ENCODE data around the gene RNF183. TPM values are rescaled to one million over a fixed set of nuclear protein-coding genes. Genes with fewer than 3 reads are reported as not detected.

Gene RNF183
- total RNA-seq, 2 donors from 2014 or later = 0.34 to 0.69 TPM

DNA sequence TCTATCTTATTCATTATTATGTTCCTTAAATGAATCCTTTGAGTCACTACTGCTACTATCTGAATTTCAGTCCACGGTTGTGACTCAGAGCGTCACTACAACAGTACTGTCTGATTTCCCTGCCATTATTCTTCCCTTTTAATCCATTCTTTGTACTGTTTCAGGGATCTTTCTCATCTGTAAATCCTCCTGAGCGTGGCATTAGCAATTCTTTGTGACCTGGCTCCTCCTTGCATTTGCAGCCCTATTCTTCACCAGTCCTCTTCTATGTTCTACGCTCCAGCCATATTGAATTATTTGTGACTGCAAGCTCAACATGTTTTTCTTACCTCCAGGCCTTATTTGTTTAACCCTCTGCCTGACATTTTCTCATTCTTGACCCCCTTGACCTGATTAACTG is 21.8 kb downstream of the RNF183 start:
- no peaks in the 10 kb centered on the region for H3K27me3 Mint-ChIP-seq (ENCODE audit: low read depth)
- no peak overlapping the region for H3K4me3 Mint-ChIP-seq
- H3K36me3 Mint-ChIP-seq (ENCODE audit: insufficient read depth in 2 of 2) = peaks cover 15 to 59% of the 10 kb centered on the region in 2 donors
- H3K27ac Mint-ChIP-seq = peak overlapping the region; percentile 78
- H3K9me3 Mint-ChIP-seq = no peaks in the 10 kb centered on the region
- ATAC-seq (replicated peaks in 1 of 2) (no peak), DNase-seq (no peak)
- peaks cover 26% of the 10 kb centered on the region for H3K4me1 Mint-ChIP-seq (ENCODE audit: low read depth)

DNA sequence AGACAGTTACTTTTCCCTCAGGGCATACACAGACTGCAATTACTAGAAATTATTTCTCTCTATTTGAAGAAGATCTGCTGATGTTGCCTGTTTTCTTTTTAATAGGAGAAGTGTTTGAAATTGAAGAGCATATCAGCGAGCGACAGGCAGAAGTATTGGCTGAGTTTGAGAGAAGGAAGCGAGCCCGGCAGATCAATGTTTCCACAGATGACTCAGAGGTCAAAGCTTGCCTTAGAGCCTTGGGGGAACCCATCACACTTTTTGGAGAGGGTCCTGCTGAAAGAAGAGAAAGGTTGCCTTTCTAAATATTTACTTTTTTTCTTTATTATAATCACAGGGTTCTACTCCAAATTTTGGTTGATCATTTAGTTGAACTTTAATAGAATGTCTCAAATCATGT is 24.3 kb downstream of the RNF183 start:
- peaks cover 15 to 47% of the 10 kb centered on the region in 2 donors for H3K36me3 Mint-ChIP-seq (ENCODE audit: insufficient read depth in 2 of 2)
- DNase-seq (no peak), ATAC-seq (replicated peaks in 1 of 2) (no peak)
- peaks cover 26% of the 10 kb centered on the region for H3K4me1 Mint-ChIP-seq (ENCODE audit: low read depth)
- peak overlapping the region in 1 of 2 donors; percentile 49 for H3K4me3 Mint-ChIP-seq
- peak overlapping the region; percentile 72 for H3K27ac Mint-ChIP-seq
- H3K9me3 Mint-ChIP-seq = no peaks in the 10 kb centered on the region
- no peaks in the 10 kb centered on the region for H3K27me3 Mint-ChIP-seq (ENCODE audit: low read depth)

DNA sequence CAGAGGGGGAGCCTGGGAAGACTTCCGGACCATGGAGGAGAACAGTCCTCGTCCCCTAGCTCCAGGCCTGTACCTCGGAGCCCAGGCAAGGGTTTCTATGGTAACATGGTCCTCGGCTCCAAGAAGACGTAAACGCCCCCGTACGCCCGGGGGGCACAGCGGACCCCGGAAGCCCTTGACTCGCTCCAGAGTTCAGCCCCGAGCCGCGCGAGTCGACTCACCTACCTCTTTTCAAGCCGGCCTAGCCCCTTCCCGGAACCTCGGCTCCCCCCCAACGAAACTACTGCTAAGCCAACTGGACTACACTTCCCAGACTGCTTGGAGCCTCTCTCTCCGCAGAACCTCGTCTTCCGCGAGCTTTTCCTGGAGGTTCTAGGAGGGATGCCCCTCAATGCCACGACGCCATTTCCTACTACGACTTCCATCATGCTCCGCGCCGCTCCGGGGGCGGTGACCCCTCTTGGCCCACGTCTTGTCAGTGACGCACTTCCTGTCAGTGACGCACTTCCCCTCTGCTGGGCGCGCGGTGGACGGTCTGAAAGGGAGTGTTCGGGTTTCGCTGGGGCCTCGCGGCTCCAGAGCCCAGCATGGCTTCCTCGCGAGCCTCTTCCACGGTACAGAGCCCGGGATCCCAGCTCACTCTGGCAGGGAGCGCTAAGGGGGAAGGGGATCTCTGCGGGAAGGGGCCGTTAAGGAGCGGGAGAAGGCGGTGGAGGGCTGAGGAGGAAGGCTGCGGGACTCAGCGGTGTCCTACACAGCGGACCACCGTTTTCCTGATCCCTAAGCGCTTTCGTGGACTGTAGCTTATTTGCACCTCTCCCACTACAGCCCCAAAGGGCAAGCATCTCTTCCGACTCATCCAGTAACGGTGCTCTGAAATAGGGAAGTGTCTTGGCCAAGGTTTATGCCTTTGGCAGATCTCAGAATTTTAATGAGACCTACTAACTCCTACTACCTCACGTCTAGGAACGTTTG is 27.7 kb downstream of the RNF183 start, which contains the start of the genes CDC26 and PRPF4:
Gene CDC26, minus strand, starts transcription at position 416 of the 975 bp plus-strand sequence. CDS start 3,065 bp downstream, outside the sequence.
Gene PRPF4, plus strand, starts transcription at position 502 of the 975 bp plus-strand sequence. Its CDS starts 86 bp downstream, at position 588.
- Mint-ChIP-seq H3K36me3 (ENCODE audit: insufficient read depth in 2 of 2) (peaks cover 15 to 25% of the 10 kb centered on the region in 2 donors), H3K9me3 (no peaks in the 10 kb centered on the region), H3K4me1 (ENCODE audit: low read depth) (peaks cover 26% of the 10 kb centered on the region), H3K27ac (no peak within 1 kb of the TSS), H3K27me3 (ENCODE audit: low read depth) (no peaks in the 10 kb centered on the region), H3K4me3 (no peak within 1 kb of the TSS)
- DNase-seq = peak; percentile 96 to 97
- ATAC-seq (replicated peaks in 1 of 2) = peak; percentile 98

- DNase-seq = peak; percentile 31 to 58
- no peaks in the 10 kb centered on the region for H3K9me3 Mint-ChIP-seq
- H3K27ac Mint-ChIP-seq = no peak overlapping the region
- peaks cover 23% of the 10 kb centered on the region for H3K4me1 Mint-ChIP-seq (ENCODE audit: low read depth)
- H3K4me3 Mint-ChIP-seq = no peak overlapping the region
- peak; percentile 26 to 36 for ATAC-seq (replicated peaks in 1 of 2)
- H3K36me3 Mint-ChIP-seq (ENCODE audit: insufficient read depth in 2 of 2) = peaks cover 13 to 22% of the 10 kb centered on the region in 2 donors
- H3K27me3 Mint-ChIP-seq (ENCODE audit: low read depth) = no peaks in the 10 kb centered on the region
Observed at GRCh38 chr9:113274474-113275156, 28.6 kb downstream of the RNF183 start.

DNA sequence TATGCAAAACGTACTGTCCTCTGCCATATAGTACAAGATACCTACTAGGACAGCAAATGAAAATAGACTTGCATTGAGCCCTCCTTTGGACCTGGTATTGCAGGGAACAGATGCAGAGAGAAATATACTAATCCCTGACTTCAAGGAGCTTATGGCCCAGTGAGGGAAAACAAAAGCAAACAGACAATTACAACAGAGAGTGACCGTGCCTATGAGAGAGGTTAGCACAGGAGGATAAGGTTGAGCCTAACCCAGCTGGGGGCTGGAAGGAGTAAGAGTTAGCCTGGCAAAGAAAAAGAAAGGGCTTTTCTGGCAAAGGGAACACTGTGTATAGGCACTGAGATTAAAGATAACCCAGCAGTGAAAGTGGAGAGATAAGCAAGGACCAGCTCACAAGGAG is 33.3 kb downstream of the RNF183 start:
- Mint-ChIP-seq H3K4me3 (peak overlapping the region in 1 of 2 donors; percentile 39), H3K36me3 (ENCODE audit: insufficient read depth in 2 of 2) (peaks cover 14 to 27% of the 10 kb centered on the region in 2 donors), H3K27me3 (ENCODE audit: low read depth) (no peaks in the 10 kb centered on the region), H3K4me1 (ENCODE audit: low read depth) (peaks cover 24% of the 10 kb centered on the region), H3K9me3 (no peaks in the 10 kb centered on the region), H3K27ac (peak overlapping the region; percentile 77)
- no peak for DNase-seq
- ATAC-seq (replicated peaks in 1 of 2) = no peak

DNA sequence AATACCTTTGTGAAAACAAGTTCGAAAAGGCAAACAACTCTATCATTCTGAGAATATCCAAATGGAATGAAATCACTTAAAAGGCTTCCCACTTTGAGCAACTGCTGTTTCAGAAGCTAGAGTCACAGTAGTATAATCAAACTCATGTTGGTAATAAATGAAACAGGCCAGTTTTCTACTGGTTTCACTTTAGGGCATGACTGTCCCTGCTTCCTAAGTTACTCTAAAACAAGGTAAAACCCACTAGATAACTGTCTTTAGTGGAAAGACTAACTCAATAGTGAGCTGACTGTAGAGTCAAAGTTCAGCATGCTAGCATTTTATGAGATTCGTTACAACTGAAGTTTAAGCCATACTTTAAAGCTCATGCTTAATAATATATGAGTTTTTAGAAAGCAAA is 33.8 kb downstream of the RNF183 start:
- no peaks in the 10 kb centered on the region for H3K27me3 Mint-ChIP-seq (ENCODE audit: low read depth)
- H3K4me1 Mint-ChIP-seq (ENCODE audit: low read depth) = peaks cover 24% of the 10 kb centered on the region
- DNase-seq = no peak
- peak overlapping the region in 1 of 2 donors; percentile 39 for H3K4me3 Mint-ChIP-seq
- no peaks in the 10 kb centered on the region for H3K9me3 Mint-ChIP-seq
- ATAC-seq (replicated peaks in 1 of 2) = peak; percentile 90 to 94
- H3K27ac Mint-ChIP-seq = peak overlapping the region; percentile 77
- H3K36me3 Mint-ChIP-seq (ENCODE audit: insufficient read depth in 2 of 2) = peaks cover 14 to 27% of the 10 kb centered on the region in 2 donors

DNA sequence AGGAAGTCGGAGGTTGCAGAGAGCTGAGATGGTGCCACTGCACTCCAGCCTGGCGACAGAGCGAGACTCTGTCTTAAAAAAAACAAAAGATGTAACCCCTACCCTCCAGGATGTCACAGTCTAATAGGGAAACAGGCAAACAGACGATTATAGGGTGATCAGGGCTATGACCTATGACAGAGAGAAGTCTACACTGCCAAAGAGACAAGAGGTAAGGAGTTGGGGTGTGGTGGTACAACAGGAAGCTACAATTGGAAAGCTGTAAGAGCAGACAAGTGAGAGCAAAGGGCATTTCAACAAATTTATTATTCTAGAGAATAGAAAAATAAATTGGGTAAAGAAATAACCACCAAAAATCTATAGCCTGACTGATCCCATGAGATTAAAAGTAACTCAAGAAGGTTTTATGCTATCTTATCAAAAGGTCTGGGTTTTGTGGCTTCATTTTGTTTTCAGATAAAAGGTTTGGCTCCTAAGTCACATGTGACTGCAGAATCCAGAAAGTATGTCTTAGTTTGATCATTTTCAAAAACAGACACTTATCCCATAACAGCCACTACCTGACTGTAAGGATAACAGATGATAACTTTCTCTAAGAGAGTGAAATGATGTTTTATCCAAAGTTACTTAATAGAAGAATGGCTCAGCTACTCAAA is 35.1 kb downstream of the RNF183 start:
- peaks cover 12 to 27% of the 10 kb centered on the region in 2 donors for H3K36me3 Mint-ChIP-seq (ENCODE audit: insufficient read depth in 2 of 2)
- ATAC-seq (replicated peaks in 1 of 2) = no peak

GRCh38 chr9:113266174-113266573 is 37.0 kb downstream of the RNF183 start:
- H3K4me3 Mint-ChIP-seq = no peak overlapping the region
- H3K27me3 Mint-ChIP-seq (ENCODE audit: low read depth) = no peaks in the 10 kb centered on the region
- no peak overlapping the region for H3K27ac Mint-ChIP-seq
- H3K36me3 Mint-ChIP-seq (ENCODE audit: insufficient read depth in 2 of 2) = peaks cover 12 to 29% of the 10 kb centered on the region in 2 donors
- H3K4me1 Mint-ChIP-seq (ENCODE audit: low read depth) = peaks cover 16% of the 10 kb centered on the region
- DNase-seq (no peak), ATAC-seq (replicated peaks in 1 of 2) (no peak)
- H3K9me3 Mint-ChIP-seq = no peaks in the 10 kb centered on the region

More for the DNA sequence above, 35.1 kb downstream of the RNF183 start:
- no peak overlapping the region for H3K4me3 Mint-ChIP-seq
- peaks cover 20% of the 10 kb centered on the region for H3K4me1 Mint-ChIP-seq (ENCODE audit: low read depth)
- peak overlapping the region; percentile 44 for H3K27ac Mint-ChIP-seq
- H3K27me3 Mint-ChIP-seq (ENCODE audit: low read depth) = no peaks in the 10 kb centered on the region
- H3K9me3 Mint-ChIP-seq = no peaks in the 10 kb centered on the region
- no peak for DNase-seq

- Mint-ChIP-seq H3K27ac (no peak overlapping the region), H3K27me3 (ENCODE audit: low read depth) (no peaks in the 10 kb centered on the region)
- no peak for ATAC-seq (replicated peaks in 1 of 2)
Observed at GRCh38 chr9:113261917-113262671, 41.1 kb downstream of the RNF183 start.

GRCh38 chr9:113258282-113258681 is 44.9 kb downstream of the RNF183 start:
- Mint-ChIP-seq H3K4me3 (no peak overlapping the region), H3K27ac (no peak overlapping the region), H3K27me3 (ENCODE audit: low read depth) (no peaks in the 10 kb centered on the region), H3K36me3 (ENCODE audit: insufficient read depth in 2 of 2) (peaks cover 3 to 9% of the 10 kb centered on the region in 2 donors), H3K4me1 (ENCODE audit: low read depth) (no peaks in the 10 kb centered on the region), H3K9me3 (no peaks in the 10 kb centered on the region)
- ATAC-seq (replicated peaks in 1 of 2) (no peak), DNase-seq (no peak)

More at GRCh38 chr9:113261917-113262671, 41.1 kb downstream of the RNF183 start:
- no peaks in the 10 kb centered on the region for H3K4me1 Mint-ChIP-seq (ENCODE audit: low read depth)
- H3K4me3 Mint-ChIP-seq = no peak overlapping the region
- peaks cover 3 to 15% of the 10 kb centered on the region in 2 donors for H3K36me3 Mint-ChIP-seq (ENCODE audit: insufficient read depth in 2 of 2)
- H3K9me3 Mint-ChIP-seq = no peaks in the 10 kb centered on the region
- no peak for DNase-seq

DNA sequence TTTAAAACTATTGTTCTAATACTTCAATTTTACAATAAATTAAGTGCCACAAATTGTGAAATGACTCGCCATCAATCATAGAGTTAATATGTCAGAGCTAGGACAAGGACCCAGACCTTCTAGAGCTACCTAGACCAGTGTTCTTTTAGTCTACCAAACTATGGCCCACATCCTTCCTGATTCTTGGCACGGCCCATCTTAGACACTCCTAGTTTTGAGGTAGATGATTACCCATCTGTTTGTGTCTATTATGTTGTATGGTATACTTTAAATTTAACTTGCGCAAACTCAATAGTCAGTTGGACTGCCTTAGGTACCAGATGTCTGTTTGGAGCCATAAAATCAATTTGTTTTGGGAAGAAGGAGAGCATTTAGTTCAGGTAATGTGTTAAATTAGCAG is 45.3 kb downstream of the RNF183 start:
- Mint-ChIP-seq H3K36me3 (ENCODE audit: insufficient read depth in 2 of 2) (peaks cover 3 to 9% of the 10 kb centered on the region in 2 donors), H3K4me1 (ENCODE audit: low read depth) (no peaks in the 10 kb centered on the region), H3K27ac (no peak overlapping the region), H3K9me3 (no peaks in the 10 kb centered on the region), H3K27me3 (ENCODE audit: low read depth) (no peaks in the 10 kb centered on the region), H3K4me3 (no peak overlapping the region)
- no peak for ATAC-seq (replicated peaks in 1 of 2)
- DNase-seq = no peak

- peaks cover 3 to 9% of the 10 kb centered on the region in 2 donors for H3K36me3 Mint-ChIP-seq (ENCODE audit: insufficient read depth in 2 of 2)
- H3K4me1 Mint-ChIP-seq (ENCODE audit: low read depth) = no peaks in the 10 kb centered on the region
- no peaks in the 10 kb centered on the region for H3K9me3 Mint-ChIP-seq
- H3K27me3 Mint-ChIP-seq (ENCODE audit: low read depth) = no peaks in the 10 kb centered on the region
- no peak overlapping the region for H3K27ac Mint-ChIP-seq
- no peak overlapping the region for H3K4me3 Mint-ChIP-seq
- ATAC-seq (replicated peaks in 1 of 2) = no peak
- DNase-seq = no peak
Observed at GRCh38 chr9:113255438-113255837, 47.7 kb downstream of the RNF183 start.
